Esophagus squamous epithelium (tissue), 4 donors: ENCODE results near the gene ARHGEF17.

Experiments
- CTCF ChIP-seq, 6 experiments: fragments of 450-650 bp in 4 of 6; fragments of 200-600 bp in 2 of 6; sonication (generic) in 2 of 6; IDR thresholded peaks; one replicate each; pipeline ENCODE4 v1.5.1; 2016 to 2019; ENCODE audit warnings: antibody characterized with exemption in 6 of 6, mild to moderate bottlenecking in 4 of 6, moderate library complexity in 4 of 6
- POLR2A ChIP-seq, 4 donors: fragments of 450-650 bp; IDR thresholded peaks; one replicate each; pipeline ENCODE4 v1.6.1; 2017; ENCODE audit warnings: antibody characterized with exemption in 4 of 4, mild to moderate bottlenecking in 4 of 4, moderate library complexity in 3 of 4

- TF ChIP-seq CTCF (IDR thresholded peaks at IDR 0.05), result no peak
- TF ChIP-seq POLR2A (IDR thresholded peaks at IDR 0.05), result no peak
Observed at GRCh38 chr11:73340164-73340563, 32.1 kb downstream of the ARHGEF17 start.
